Right ventricle myocardium inferior (tissue), 1 donor: ENCODE data around the gene ARFIP1. TPM values are rescaled to one million over a fixed set of nuclear protein-coding genes. Genes with fewer than 3 reads are reported as not detected.
"Not testable (repeated sequence)": the region's sequence is repeated elsewhere in the genome, so short reads cannot be mapped to it uniquely, and the experiment has no call there.

Experiments used
- ATAC-seq: fragments of 200-7000 bp; cut with Tn5 transposase; one replicate; pipeline ENCODE4 v1.9.1; 2020; ENCODE audit warnings: mild to moderate bottlenecking, moderate library complexity
- DNase-seq: peaks from one replicate; pipeline ENCODE4 v3.0.0; 2021; ENCODE audit errors: missing footprints
- intact Hi-C: fragments of 100-400 bp; cut with DNase I; formaldehyde crosslinking; loops from one replicate; pipeline ENCODE4 v1.11.0; 2022
- total RNA-seq: library from RNA; stranded (reverse); fragmentation: NEBNext Ultra II Directional; extraction: Animal tissue kit (Norgen Biotek cat#: 25700); gene quantifications from one replicate; pipeline ENCODE4 v1.2.1, GENCODE V29; 2021
- donor health status: DM: no; HTN: yes; CAD: no; lungs with severe emphysema.

Gene ARFIP1
- total RNA-seq, 1 donor from 2014 or later: 13.4 TPM

DNA sequence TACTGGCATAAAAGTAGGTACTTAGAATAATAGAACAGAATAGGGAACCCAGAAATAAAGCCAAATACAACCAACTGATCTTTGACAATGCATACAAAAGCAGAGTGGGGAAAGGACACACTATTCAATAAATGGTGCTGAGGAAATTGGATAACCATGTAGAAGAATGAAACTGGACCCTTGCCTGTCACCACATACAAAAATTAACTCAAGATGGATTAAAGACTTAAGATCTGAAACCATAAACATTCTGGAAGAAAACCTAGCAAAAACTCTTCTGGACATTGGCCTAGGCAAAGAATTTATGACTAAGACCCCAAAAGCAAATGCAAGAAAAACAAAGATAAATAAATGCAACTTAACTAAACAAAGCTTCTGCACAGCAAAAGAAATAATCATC, 45.6 kb downstream of the ARFIP1 start:
- intact Hi-C loops: no loop called here
- no peak for ATAC-seq
- no peak for DNase-seq

DNA sequence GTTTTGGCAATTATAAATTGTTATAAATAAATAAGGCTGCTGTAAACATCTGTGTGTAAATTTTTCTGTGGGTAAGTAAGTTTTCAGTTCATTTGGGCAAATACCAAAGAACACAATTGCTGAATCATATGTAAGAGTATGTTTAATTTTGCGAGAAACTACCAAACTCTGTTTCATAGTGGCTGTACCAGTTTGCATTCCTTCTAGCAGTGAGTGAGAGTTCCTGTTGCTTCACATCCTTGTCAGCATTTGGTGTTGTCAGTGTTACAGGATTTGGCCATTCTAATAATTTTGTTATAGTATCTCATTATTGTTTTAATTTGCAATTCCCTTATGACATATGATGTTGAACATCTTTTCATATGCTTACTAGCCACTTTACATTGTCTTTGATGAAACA, 48.4 kb downstream of the ARFIP1 start:
- intact Hi-C loops: no loop called here

DNA sequence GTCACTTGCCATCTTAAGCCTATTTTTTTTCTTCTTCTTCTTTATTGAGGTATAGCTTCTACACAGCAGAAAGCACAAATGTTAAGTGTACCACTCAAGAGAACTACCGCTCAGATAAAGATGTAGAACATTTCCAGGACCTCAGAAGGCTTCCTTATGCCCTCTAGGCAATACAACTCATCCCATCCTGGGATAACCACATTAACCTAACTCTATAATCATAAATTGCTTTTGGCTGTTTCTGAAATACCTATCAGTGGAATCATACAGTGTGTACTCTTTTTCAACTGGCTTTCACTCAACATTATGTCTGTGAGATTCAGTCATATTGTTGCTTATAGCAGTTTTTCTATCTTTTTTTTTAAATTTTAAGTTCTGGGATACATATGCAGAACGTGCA, 51.7 kb downstream of the ARFIP1 start:
- intact Hi-C loops: no loop called here
- no peak for DNase-seq
- no peak for ATAC-seq

More for the DNA sequence above, 48.4 kb downstream of the ARFIP1 start:
- ATAC-seq (no peak), DNase-seq (no peak)

DNA sequence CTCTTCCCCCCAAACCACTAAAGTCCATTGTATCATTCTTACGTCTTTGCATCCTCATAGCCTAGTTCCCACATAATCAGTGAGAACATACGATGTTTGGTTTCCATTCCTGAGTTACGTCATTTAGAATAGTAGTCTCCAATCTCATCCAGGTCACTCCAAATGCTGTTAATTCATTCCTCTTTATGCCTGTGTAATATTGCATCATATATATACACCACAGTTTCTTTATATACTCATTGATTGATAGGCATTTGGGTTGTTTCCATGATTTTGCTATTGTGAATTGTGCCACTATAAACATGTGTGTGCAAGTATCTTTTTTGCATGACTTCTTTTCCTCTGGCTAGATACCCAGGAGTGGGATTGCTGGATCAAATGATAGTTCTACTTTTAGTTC, 57.2 kb downstream of the ARFIP1 start:
- no peak for DNase-seq
- intact Hi-C loops: no loop called here
- ATAC-seq: no peak

DNA sequence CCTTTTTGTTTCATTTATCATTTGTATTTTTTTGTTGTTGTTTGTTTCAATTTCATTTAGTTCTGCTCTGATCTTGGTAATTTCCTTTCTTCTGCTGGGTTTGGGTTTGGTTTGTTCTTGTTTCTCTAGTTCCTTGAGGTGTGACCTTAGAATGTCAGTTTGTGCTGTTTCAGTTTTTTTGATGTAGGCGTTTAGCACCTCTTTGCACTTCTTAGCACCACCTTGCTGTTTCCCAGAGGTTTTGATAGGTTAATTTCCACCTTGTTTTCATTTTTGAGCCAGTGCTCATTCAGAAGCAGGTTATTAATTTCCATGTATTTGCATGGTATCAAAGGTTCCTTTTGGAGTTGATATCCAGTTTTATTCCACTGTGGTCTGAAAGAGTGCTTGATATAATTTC, 60.0 kb downstream of the ARFIP1 start:
- ATAC-seq, DNase-seq, intact Hi-C loops: not testable (repeated sequence)

DNA sequence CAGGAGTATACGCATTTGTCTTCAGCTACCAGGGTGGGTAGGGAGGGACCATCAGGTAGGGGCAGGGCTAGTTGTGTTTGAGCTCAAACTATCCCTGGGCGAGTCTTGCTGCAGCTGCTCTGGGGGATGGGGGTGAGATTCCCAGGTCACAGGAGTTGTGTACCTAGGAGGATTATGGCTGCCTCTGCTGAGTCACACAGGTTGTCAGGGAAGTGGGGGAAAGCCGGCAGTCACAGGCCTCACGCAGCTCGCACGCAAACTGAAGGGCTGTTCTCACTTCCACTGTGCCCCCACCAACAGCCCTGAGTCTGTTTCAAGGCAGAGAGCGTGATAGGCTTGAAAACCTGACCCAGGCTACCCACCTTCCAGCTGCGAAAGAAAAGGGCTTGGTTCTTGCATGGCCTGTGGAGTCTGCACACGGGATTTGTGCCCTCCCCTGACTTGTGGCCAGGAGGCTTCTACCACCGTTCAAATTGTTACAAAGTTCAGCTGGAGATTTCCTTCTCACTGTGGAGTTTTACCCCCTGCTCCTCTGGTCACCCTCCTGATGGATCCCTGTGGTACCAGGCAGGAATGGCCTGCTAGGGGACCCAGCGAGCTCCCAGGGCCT, 63.8 kb downstream of the ARFIP1 start:
- intact Hi-C loops: no loop called here
- ATAC-seq: no peak
- DNase-seq: no peak

DNA sequence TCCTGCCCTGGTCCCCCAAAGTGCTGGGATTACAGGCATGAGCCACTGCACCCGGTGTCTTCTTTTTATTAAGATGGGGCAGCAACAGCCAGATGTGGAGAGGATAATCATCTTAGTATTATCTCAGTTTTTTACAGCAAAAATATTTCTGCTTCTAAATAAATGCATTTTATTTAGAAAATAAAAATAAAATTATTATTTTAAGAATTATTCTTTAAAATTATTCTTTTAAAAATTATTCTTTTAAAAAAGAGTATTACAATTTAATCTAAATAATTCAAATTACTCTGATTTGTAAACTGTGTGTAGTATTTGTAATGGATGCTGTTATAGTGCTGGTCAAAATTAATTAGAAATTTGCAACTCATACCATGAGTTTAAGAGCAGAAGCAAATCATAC, 67.6 kb downstream of the ARFIP1 start:
- ATAC-seq: no peak
- intact Hi-C loops: loop anchor here (5.0 kb wide), 2 partner anchors 110 to 280 kb away; no protein-coding TSS in a partner anchor
- no peak for DNase-seq

DNA sequence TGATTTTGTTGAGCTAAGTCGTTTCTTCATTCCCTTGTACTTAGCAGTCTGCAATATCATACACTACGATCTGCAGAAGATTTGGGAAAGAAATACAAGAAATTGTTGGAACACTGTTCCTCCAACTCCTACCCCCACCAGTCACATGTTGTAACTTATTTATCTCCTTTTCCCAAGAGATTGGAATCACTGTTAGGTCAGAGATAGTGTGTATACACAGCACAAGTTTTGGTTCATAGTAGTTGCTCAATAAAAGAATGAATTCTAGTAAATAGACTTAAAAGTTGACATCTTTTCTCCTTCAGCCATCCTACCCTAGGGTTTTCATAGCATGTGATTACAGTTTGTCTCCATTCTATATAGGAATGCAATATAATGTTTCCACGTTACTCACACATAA, 68.8 kb downstream of the ARFIP1 start:
- intact Hi-C loops: loop anchor here (5.0 kb wide), 2 partner anchors 109 to 279 kb away; no protein-coding TSS in a partner anchor
- ATAC-seq: no peak
- no peak for DNase-seq

DNA sequence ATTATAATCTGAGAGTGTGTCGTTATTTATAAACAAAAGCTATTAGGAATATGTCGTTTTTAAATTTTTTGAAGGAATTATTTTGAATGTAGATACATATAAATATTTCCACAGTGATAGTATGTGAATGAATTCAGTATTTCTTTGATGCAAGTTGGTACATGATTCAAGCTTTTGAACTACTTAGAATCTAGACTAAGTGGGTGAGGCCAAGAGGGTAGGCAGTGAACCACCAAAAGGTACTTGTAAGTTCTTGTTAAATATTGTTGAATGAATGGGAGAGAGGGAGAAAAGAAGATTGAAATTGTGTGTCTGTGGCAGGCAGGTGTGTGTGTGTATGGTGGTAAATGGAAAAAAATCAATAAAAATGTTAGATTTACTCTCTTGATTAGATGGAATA, 69.6 kb downstream of the ARFIP1 start:
- intact Hi-C loops: loop anchor here (5.0 kb wide), 2 partner anchors 108 to 278 kb away; no protein-coding TSS in a partner anchor
- no peak for DNase-seq
- ATAC-seq: no peak

DNA sequence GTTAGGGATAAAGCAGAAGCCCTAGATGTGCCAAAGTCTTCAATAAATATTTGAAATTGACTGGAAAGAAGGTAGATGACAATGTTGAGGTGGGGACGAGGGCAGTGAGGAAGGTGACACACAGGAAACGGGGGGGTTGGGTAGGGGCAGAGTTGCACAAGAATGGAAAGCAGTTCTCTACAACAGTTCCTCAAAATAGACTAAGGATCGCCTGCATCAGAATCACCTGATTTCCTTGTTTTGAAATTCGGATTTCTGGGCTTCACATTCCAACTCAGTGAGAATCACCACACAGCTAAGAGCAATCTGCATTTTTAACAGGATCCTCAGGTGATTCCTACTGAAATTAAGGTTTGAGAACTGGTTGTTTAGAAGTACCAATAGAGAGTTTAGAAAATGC, 70.6 kb downstream of the ARFIP1 start:
- intact Hi-C loops: no loop called here

DNA sequence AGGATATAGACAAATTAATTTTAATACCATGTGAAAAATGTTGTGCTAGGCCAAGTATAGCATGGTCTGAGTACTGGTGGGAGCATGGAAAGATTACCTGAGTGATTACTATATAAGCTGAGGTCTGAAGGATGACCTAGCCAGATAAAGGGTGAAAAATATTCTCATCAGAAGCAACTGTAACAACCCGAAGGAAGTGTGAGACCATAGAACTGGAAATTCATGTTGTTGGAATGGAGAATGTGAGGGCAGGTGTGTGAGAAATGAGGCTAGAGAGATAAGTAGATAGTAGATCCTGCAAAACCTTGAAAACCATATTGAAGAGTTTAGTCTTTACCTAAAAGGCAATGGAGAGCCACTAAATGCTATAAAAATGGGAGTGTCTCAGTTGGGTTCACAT, 71.5 kb downstream of the ARFIP1 start:
- no peak for ATAC-seq
- no peak for DNase-seq
- intact Hi-C loops: no loop called here

More for the DNA sequence above, 70.6 kb downstream of the ARFIP1 start:
- no peak for DNase-seq
- peak; percentile 62 for ATAC-seq

DNA sequence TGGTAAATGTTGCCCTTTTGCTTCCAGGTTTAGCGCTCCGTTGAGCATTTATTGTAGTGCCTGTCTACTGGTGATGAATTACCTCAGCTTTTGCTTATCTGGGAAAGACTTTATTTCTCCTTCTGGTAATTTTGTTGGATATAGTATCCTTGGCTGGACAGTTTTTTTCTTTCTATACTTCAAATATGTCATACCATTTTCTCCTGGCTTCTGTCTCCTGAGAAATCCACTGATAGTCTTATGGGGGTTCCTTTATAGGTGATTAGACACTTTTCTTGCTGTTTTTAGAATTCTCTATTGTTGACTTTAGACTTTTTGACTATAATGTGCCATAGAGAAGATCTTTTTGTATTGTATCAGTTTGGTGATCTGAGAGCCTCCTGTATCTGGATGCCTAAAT, 73.5 kb downstream of the ARFIP1 start:
- ATAC-seq (no peak), DNase-seq (no peak)
- intact Hi-C loops: no loop called here

DNA sequence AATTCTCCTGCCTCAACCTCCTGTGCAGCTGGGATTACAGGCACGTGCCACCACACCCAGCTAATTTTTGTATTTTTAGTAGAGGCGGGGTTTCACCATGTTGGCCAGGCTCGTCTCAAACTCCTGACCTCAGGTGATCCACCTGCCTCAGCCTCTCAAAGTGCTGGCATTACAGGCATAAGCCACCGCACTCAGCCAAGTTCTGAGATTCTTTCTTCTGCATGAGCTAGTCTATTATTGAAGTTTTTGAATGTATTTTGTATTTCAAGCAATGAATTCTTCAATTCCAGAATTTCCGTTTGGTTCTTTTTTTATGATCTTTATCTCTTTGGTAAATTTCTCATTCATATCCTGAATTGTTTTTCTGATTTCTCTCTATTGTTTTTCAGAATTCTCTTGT, 74.3 kb downstream of the ARFIP1 start:
- intact Hi-C loops, DNase-seq, ATAC-seq: not testable (repeated sequence)

DNA sequence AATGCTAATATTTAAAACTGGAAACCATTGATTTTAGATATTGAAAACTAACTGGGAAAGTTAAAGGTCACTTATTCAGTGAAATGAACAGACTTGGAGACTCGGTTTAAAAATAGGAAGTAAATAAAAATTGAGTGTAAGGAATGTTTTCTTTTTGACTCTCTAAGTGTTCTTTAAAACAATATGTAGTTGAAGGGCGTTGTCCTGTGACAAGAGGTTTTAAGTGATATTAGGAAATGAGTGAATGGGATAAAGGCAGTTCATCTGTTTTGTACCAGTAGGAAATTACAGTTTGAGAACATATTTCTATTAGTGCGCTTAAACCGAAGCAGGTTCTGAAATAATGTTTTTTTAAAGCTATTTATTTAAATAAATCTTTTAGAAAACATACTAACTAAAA, 77.2 kb downstream of the ARFIP1 start:
- no peak for DNase-seq
- ATAC-seq: no peak
- intact Hi-C loops: no loop called here

DNA sequence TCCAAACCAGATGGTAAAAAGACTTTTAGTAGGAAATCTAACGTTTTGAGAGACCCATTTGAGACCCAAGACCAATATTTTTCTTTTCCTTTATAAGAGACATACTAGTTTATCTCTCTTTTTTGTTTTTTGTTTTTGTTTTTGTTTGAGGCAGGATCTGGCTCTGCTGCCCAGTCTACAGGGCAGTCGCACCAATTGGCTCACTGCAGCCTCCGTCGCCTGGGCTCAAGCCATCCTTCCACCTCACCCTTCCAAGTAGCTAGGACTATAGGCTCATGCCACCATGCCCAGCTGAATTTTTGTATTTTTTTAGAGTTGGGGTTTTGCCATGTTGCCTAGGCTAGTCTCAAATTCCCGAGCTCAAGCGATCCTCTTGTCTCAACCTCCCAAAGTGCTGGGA, 79.2 kb downstream of the ARFIP1 start:
- DNase-seq (no peak), ATAC-seq (no peak)
- intact Hi-C loops: no loop called here

DNA sequence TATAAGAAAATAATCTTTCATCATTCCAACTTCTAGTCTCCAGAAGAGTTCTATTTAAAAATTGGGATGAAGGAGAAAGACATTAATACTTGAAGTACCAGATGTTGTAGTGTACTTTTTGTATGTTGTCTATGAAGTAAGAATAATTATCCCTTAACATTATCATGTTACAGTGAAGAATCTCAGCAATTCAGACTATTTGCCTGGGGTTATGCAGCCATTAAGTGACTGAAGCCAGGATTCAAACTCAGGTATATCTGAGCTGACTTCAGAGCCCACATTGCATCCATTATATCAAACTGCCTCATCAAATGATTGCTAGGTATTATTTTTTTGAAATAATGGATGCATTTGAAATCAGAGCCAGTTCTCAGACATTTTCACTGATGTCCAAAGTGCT, 80.3 kb downstream of the ARFIP1 start:
- ATAC-seq (no peak), DNase-seq (no peak)
- intact Hi-C loops: no loop called here

DNA sequence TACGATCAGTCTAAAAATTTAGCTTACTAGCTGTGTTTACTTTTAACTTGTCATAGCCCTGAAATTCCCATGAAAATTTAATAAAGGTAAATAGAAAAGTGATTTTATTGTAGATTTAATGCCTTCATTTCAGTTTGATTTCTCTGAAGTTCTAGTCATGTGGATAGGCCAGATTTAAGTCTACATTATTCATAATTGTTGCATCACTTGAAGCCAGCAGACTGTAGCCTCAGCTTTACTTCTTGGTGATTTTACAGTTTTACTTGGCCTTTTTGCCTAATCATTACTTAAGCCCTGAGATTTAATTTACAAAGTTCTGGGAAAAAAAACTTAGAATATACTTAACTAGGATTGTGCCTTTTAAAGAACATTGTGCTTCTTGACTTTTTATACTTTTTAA, 82.9 kb downstream of the ARFIP1 start:
- ATAC-seq (no peak), DNase-seq (no peak)
- intact Hi-C loops: no loop called here

DNA sequence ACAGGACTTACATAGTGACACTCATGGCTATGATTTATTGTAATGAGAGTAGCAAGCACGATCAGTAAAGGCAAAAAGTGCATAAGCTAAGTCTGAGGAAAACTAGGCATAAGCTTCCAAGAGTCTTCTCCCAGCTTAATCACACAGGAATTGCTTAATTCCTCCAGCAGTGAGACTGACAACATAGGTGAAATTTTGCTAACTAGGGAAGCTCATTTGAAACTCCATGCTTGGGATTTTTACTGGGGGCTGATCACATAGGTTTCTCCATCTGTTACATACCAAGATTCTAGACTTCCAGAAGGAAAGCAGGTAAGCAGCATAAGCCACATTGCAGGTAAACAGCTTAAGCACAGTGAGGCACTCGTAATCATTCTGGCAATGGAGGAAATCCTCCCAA, 84.6 kb downstream of the ARFIP1 start:
- intact Hi-C loops: no loop called here
- DNase-seq (no peak), ATAC-seq (no peak)

DNA sequence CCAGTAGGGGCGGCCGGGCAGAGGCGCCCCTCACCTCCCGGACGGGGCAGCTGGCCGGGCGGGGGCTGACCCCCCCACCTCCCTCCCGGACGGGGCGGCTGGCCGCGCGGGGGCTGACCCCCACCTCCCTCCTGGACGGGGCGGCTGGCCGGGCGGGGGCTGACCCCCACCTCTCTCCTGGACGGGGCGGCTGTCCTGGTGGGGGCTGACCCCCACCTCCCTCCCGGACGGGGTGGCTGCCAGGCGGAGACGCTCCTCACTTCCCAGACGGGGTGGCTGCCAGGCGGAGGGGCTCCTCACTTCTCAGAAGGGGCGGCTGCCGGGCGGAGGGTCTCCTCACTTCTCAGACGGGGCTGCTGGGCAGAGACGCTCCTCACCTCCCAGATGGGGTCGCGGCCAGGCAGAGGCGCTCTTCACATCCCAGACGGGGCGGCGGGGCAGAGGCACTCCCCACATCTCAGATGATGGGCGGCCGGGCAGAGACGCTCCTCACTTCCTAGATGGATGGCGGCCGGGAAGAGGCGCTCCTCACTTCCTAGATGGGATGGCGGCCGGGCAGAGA, 86.8 kb downstream of the ARFIP1 start:
- intact Hi-C loops, DNase-seq, ATAC-seq: not testable (repeated sequence)

DNA sequence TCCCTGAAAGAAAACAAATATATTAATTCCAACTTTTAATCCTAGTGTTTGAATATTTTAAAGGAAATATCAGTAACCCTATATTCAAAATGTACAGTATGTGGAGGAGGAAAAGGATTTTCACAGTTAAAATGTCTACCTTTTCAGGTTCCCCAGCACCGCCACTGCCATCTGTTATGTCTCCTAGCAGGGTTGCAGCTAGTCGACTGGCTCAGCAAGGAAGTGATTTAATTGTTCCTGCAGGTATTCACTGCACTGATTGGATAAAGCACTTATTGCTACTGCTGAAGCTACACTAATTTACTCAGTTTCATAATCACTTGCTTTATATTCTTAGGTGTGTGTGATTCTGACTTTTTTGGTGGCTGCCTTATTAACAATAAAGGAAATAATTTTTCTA, 90.9 kb downstream of the ARFIP1 start:
- DNase-seq (no peak), ATAC-seq (no peak)
- intact Hi-C loops: no loop called here

DNA sequence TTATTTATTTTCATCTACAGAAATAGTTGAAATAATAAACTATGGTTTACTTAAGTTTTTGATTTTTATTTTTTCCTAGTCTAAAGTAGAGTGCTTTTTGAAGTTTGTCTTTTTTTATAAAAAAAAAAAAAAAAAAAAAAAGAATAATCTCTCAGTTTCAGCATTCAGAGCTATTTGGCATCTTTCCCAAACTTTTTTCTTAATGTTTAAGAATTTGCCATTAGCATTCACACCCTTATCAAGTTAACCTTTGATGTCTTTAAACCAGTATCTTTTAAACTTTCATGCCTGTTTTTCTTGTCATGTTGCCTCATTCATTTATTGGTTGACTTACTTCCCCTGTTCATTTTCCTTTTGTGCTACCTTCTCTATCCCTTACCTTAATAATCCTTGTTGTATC, 95.5 kb downstream of the ARFIP1 start:
- intact Hi-C loops: no loop called here
- no peak for ATAC-seq
- no peak for DNase-seq
